Neutrophil (primary cell): Measurements from ENCODE around the gene SF3B6.

Experiments
- H3K27ac ChIP-seq: fragments of 200-600 bp; sonication (generic); 2 replicates; pipeline ENCODE4 v1.5.1; 2016; ENCODE audit warnings: mild to moderate bottlenecking, moderate library complexity
- H3K27me3 ChIP-seq: fragments of 200-600 bp; sonication (generic); 2 replicates; pipeline ENCODE4 v1.6.0; 2016; ENCODE audit warnings: mild to moderate bottlenecking
- H3K36me3 ChIP-seq: fragments of 200-600 bp; sonication (generic); 2 replicates; pipeline ENCODE4 v1.5.1; 2017
- H3K4me1 ChIP-seq, 2 experiments: fragments of 200-600 bp in 1 of 2; sonication (generic) in 1 of 2; 1 replicate in 1 of 2; 2 replicates in 1 of 2; pipeline versions ENCODE4 v1.5.1 to v1.6.1; 2013 to 2016; ENCODE audit warnings: low read depth in 1 of 2, low read length in 1 of 2, mild to moderate bottlenecking in 1 of 2, moderate library complexity in 1 of 2; ENCODE audit not compliant: control insufficient read depth in 1 of 2, insufficient read depth in 1 of 2
- H3K4me3 ChIP-seq, 2 experiments: fragments of 200-600 bp in 1 of 2; sonication (generic) in 1 of 2; 1 replicate in 1 of 2; 2 replicates in 1 of 2; pipeline ENCODE4 v1.5.1; 2013 to 2016; ENCODE audit warnings: low read depth in 1 of 2, low read length in 1 of 2, mild to moderate bottlenecking in 1 of 2, moderate library complexity in 1 of 2
- H3K9me3 ChIP-seq: fragments of 200-600 bp; sonication (generic); 2 replicates; pipeline ENCODE4 v1.5.1; 2016
- CTCF ChIP-seq: fragments of 200-600 bp; sonication (generic); IDR thresholded peaks from 2 replicates; pipeline ENCODE4 v1.5.1; 2016; ENCODE audit warnings: antibody characterized with exemption

The SF3B6 gene

DNA sequence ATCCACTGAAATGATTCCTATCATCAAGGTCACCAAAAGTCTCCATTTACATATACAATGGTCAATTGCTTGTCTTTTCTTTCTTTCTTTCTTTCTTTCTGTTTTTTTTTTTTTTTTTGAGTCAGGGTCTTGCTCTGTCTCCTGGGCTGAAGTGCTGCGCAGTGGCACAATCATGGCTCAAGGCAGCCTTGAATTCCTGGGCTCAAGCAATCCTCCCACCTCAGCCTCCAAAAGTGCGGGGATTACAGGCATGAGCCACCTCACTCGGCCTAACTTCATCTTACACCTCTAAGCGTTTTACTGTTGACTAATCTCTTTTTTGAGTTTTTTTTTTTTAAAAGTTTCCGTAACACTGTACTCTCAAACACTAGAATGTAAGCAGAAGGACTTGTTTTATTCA, 867 bp downstream of the SF3B6 start:
- Histone ChIP-seq H3K36me3 (peaks cover 48% of the 10 kb centered on the region), H3K27ac (peak overlapping the region; percentile 95), H3K9me3 (no peaks in the 10 kb centered on the region), H3K27me3 (no peaks in the 10 kb centered on the region), H3K4me1 (peaks cover 33 to 38% of the 10 kb centered on the region in 2 experiments), H3K4me3 (peak overlapping the region; percentile 84 to 100)
- TF ChIP-seq CTCF = no peak

DNA sequence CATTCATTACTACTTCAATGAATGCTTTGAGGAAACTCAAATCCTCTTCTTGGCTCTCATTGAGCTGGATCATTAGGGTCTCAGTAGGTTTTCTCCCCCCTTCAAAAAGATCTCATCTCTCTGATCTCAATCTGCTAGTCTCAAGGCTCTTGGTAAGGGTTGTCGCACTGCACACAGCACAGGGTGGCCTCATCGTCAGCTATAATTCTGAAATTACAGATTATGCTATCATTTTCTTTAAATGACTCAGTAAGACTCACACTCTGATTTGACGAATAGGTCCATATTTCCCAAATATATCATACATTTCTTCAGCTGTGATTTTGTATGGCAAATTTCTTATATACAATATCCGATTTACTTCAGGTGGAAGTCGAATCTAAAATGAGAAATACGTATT, 2.3 kb downstream of the SF3B6 start:
- no peaks in the 10 kb centered on the region for H3K9me3 ChIP-seq
- no peaks in the 10 kb centered on the region for H3K27me3 ChIP-seq
- no peak overlapping the region for H3K4me3 ChIP-seq
- TF ChIP-seq CTCF = no peak
- H3K4me1 ChIP-seq = peaks cover 37 to 45% of the 10 kb centered on the region in 2 experiments
- peaks cover 47% of the 10 kb centered on the region for H3K36me3 ChIP-seq
- H3K27ac ChIP-seq = no peak overlapping the region

DNA sequence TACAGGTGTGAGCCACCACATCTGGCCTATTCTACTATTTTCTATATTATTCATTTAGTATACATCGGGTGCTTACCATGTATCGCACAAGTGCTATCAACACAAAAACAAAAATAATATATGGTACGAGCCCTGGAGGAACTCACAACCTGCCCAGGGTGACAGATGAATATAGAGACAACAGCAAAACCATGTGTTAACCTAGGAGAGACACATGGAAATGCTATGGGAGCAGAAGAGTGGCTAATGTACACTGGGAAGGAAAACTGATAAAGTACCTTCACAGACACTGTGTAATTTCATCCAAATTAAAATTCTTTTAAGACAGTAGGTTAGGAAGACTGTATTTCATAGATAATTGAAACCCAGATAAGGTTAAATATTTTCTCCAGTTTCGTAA, 3.9 kb downstream of the SF3B6 start:
- H3K4me1 ChIP-seq = peaks cover 22 to 31% of the 10 kb centered on the region in 2 experiments
- H3K36me3 ChIP-seq = peaks cover 61% of the 10 kb centered on the region
- H3K9me3 ChIP-seq = no peaks in the 10 kb centered on the region
- H3K27ac ChIP-seq = no peak overlapping the region
- H3K27me3 ChIP-seq = no peaks in the 10 kb centered on the region
- no peak overlapping the region for H3K4me3 ChIP-seq
- no peak for TF ChIP-seq CTCF

- no peak overlapping the region for H3K4me3 ChIP-seq
- no peaks in the 10 kb centered on the region for H3K27me3 ChIP-seq
- peaks cover 44% of the 10 kb centered on the region for H3K36me3 ChIP-seq
- H3K4me1 ChIP-seq = peaks cover 12 to 20% of the 10 kb centered on the region in 2 experiments
- no peaks in the 10 kb centered on the region for H3K9me3 ChIP-seq
- no peak for TF ChIP-seq CTCF
- H3K27ac ChIP-seq = no peak overlapping the region
These were observed 10.8 kb downstream of the SF3B6 start for GRCh38 chr2:24065341-24065740.

GRCh38 chr2:24058564-24059271, 17.4 kb downstream of the SF3B6 start:
- TF ChIP-seq CTCF = no peak
- Histone ChIP-seq H3K27ac (no peak overlapping the region), H3K9me3 (no peaks in the 10 kb centered on the region), H3K4me1 (peaks cover 5 to 10% of the 10 kb centered on the region in 2 experiments), H3K36me3 (no peaks in the 10 kb centered on the region), H3K27me3 (no peaks in the 10 kb centered on the region), H3K4me3 (no peak overlapping the region)
